Stimulated activated naive CD8-positive, alpha-beta T cell treated with anti-CD3 and anti-CD28 coated beads, Interleukin-15, Interleukin-2, amounts not matched to agents 100 ng/mL and 50 ng/mL, for 24 hours (primary cell): Measurements from ENCODE around the gene GPALPP1.
A peak's percentile ranks its signal among the peaks of the same experiment; 100 is the strongest.
"Not testable (repeated sequence)": the region's sequence is repeated elsewhere in the genome, so short reads cannot be mapped to it uniquely, and the experiment has no call there.

Source experiments
- H3K27ac Mint-ChIP-seq: one replicate; pipeline ENCODE4 v1.8.0; 2021; ENCODE audit warnings: mild to moderate bottlenecking, mixed read lengths
- H3K27me3 Mint-ChIP-seq: one replicate; pipeline ENCODE4 v1.8.0; 2021; ENCODE audit warnings: mixed read lengths
- H3K36me3 Mint-ChIP-seq: one replicate; pipeline ENCODE4 v1.8.0; 2021; ENCODE audit warnings: low read depth, mixed read lengths
- H3K4me1 Mint-ChIP-seq: one replicate; pipeline ENCODE4 v1.8.0; 2021; ENCODE audit warnings: low read depth, mixed read lengths
- H3K4me3 Mint-ChIP-seq: one replicate; pipeline ENCODE4 v1.8.0; 2021; ENCODE audit warnings: mild to moderate bottlenecking, mixed read lengths
- H3K9me3 Mint-ChIP-seq: one replicate; pipeline ENCODE4 v1.8.0; 2021; ENCODE audit warnings: mixed read lengths

GPALPP1 gene

GRCh38 chr13:44989071-44989889 is at the start of gene GPALPP1, which contains the start of gene NUFIP1:
GPALPP1 (plus strand) TSS chr13:44989538; CDS start chr13:44989655, 117 bp downstream.
NUFIP1 (minus strand) TSS chr13:44989471; CDS start chr13:44989436, 35 bp downstream.
- Mint-ChIP-seq H3K27ac (peak within 1 kb of the TSS; percentile 96), H3K36me3 (peaks cover 26% of the 10 kb centered on the region), H3K9me3 (no peaks in the 10 kb centered on the region), H3K4me1 (peaks cover 60% of the 10 kb centered on the region), H3K4me3 (peak within 1 kb of the TSS; percentile 94), H3K27me3 (no peaks in the 10 kb centered on the region)

GRCh38 chr13:44943411-44943810 is 45.9 kb upstream of the GPALPP1 start:
- not testable (repeated sequence) for H3K27ac Mint-ChIP-seq, H3K27me3 Mint-ChIP-seq, H3K4me3 Mint-ChIP-seq, H3K9me3 Mint-ChIP-seq, H3K4me1 Mint-ChIP-seq
- H3K36me3 Mint-ChIP-seq, result peaks cover 28% of the 10 kb centered on the region

DNA sequence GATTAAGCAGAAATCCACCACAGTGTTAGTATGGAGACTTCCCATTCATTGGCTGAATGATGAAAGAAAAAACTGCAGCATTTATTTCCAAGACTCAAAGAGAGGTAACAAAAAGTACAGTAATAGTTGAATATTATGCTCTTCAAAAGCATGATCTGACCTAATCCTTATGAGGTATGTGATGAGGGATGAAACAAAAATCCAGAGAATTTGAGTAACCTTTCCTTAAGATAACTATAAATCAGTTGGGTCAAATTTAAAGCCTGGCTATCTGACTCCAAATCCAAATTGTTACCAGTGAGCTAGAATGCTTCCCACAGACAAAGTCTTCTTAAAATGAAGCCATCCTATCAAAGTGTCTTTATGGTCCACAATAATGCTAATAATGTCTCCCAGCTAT is 38.2 kb upstream of the GPALPP1 start:
- H3K27ac Mint-ChIP-seq, result no peak overlapping the region
- no peaks in the 10 kb centered on the region for H3K27me3 Mint-ChIP-seq
- H3K9me3 Mint-ChIP-seq, result no peaks in the 10 kb centered on the region
- no peaks in the 10 kb centered on the region for H3K4me1 Mint-ChIP-seq
- no peak overlapping the region for H3K4me3 Mint-ChIP-seq
- peaks cover 46% of the 10 kb centered on the region for H3K36me3 Mint-ChIP-seq

- Mint-ChIP-seq H3K9me3 (no peaks in the 10 kb centered on the region), H3K27me3 (no peaks in the 10 kb centered on the region), H3K27ac (no peak overlapping the region), H3K4me3 (no peak overlapping the region), H3K4me1 (no peaks in the 10 kb centered on the region), H3K36me3 (peaks cover 42% of the 10 kb centered on the region)
Observed at GRCh38 chr13:44952671-44953070, 36.7 kb upstream of the GPALPP1 start.

DNA sequence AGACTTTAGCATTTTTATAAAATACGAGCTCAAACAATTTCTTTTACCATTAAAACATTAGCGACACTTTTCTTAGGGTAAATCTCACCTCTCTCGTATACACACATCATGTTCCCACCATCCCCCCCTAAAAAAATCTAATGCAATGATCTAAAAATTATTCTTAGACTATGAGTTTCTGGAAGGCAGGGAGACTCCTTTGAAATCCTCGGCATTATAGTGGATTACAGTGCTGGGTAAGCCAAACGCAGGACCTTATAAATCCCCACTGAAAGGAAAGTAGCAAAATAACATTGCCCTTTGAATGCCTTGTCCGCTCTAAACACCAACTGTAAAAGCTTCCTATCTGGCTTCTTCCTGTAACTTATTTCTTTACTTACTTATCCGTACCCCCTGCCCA is 35.1 kb upstream of the GPALPP1 start:
- Mint-ChIP-seq H3K4me3 (no peak overlapping the region), H3K27me3 (no peaks in the 10 kb centered on the region), H3K36me3 (peaks cover 42% of the 10 kb centered on the region), H3K27ac (no peak overlapping the region), H3K9me3 (no peaks in the 10 kb centered on the region), H3K4me1 (no peaks in the 10 kb centered on the region)

GRCh38 chr13:44955406-44955805 is 33.9 kb upstream of the GPALPP1 start:
- Mint-ChIP-seq H3K36me3 (peaks cover 39% of the 10 kb centered on the region), H3K27me3 (no peaks in the 10 kb centered on the region), H3K9me3 (no peaks in the 10 kb centered on the region), H3K4me1 (no peaks in the 10 kb centered on the region), H3K4me3 (no peak overlapping the region), H3K27ac (no peak overlapping the region)

DNA sequence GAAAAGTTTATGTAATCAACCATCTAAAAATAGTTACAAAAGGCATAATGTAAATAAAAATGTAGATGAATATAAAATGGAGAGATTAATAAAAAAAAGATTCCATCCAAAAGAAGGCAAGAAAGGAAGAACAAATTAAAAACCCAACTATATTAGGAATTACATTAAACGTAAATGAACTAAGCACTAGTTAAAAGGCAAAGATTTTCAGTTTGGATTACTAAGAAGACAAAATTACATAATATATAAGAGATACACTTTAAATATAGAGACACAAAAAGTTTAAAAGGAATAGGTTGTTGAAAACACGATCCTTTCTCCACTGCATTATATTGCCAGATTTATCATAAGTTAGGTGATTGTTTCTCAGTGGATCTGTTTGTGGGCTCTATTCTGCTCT is 27.3 kb upstream of the GPALPP1 start:
- H3K9me3 Mint-ChIP-seq, result peaks cover 15% of the 10 kb centered on the region
- peaks cover 67% of the 10 kb centered on the region for H3K36me3 Mint-ChIP-seq

DNA sequence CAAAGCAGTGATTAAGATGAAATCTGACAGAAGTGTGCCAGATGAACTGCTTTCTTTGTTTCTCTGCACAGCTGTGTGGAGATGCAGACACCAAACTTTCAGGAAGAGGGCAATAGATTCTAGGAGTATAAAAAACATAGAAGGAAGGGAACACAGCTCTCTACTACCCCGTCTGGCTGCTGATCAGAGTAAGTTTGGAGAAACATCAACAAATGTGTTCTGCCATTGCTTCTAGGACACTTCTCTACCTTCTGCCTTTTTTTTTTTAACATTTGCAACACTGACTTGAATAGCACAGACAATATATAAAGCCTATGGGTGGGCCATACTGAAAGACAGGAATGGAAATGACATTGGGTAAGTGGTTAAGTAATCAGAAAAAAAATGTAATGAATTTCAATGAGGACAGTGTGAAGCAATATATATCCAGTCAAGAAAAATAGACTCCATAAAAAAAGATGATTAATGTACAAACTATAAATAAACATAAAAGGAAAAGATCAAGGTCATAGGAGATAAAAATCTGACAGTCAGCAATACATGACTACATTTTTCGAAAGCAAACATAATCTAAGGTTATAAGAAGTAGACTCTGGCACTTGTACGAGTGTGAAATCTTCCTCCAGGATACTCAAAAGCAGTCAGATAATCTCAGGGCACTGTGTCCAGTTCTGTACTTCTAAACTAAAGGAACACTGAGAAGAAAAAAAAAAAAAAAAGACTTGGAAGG is 21.5 kb upstream of the GPALPP1 start:
- Mint-ChIP-seq H3K36me3 (peaks cover 40% of the 10 kb centered on the region), H3K4me1 (no peaks in the 10 kb centered on the region)

More for the DNA sequence above, 27.3 kb upstream of the GPALPP1 start:
- Mint-ChIP-seq H3K27ac (no peak overlapping the region), H3K27me3 (no peaks in the 10 kb centered on the region), H3K4me1 (no peaks in the 10 kb centered on the region), H3K4me3 (no peak overlapping the region)

GRCh38 chr13:44968434-44968815 is 20.9 kb upstream of the GPALPP1 start:
- Mint-ChIP-seq H3K4me1 (no peaks in the 10 kb centered on the region), H3K9me3 (no peaks in the 10 kb centered on the region), H3K27ac (no peak overlapping the region), H3K27me3 (no peaks in the 10 kb centered on the region), H3K36me3 (peaks cover 35% of the 10 kb centered on the region), H3K4me3 (no peak overlapping the region)

More for the DNA sequence above, 21.5 kb upstream of the GPALPP1 start:
- Mint-ChIP-seq H3K4me3 (no peak overlapping the region), H3K27ac (no peak overlapping the region), H3K9me3 (peaks cover 3% of the 10 kb centered on the region), H3K27me3 (no peaks in the 10 kb centered on the region)

DNA sequence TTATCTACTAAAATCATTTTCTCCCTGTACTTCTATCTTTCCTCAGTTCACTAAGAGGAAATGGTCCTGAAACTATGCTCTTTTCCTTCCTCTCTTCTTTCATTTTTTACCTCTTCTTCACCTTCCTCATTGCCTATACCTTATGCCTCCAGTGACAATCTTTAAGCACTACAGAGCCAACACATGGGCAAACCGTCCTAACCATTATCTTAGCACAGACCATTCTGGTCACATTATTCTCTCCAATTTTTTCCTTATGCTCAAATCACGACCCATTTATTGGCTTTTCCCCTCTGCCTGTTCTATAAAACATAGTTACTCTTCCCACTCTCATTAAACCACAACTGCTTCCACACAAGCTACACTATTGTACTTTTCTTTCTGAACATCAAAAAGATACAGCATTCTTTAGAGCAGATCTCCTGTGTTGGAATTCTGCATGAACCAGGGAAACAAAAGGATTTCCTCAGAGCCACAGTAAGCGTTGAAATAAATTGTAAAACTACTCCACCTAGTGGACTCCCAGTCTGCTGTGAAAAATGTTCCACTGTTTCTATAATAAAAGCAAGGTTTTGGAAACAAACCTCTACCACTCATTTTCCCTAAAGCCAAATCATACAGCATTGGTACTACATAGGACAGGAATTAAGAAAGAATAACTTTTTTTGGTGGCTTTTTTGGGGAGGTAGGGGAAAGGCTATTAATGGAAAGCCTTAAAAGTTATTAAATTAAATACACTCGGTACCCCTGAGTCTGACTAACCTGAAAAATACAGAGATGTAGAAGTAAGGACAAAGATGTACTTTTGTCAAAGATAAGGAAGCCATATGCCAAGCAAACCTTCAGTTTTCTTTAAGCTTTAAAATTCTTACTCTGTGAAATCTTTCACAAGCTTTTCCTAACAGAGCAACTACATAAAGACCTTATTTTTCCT is 19.5 kb upstream of the GPALPP1 start:
- no peak overlapping the region for H3K4me3 Mint-ChIP-seq
- no peaks in the 10 kb centered on the region for H3K27me3 Mint-ChIP-seq
- H3K36me3 Mint-ChIP-seq, result peaks cover 21% of the 10 kb centered on the region
- no peaks in the 10 kb centered on the region for H3K9me3 Mint-ChIP-seq
- H3K4me1 Mint-ChIP-seq, result no peaks in the 10 kb centered on the region
- H3K27ac Mint-ChIP-seq, result no peak overlapping the region

GRCh38 chr13:44971656-44972595 is 17.4 kb upstream of the GPALPP1 start:
- Mint-ChIP-seq H3K4me3 (no peak overlapping the region), H3K36me3 (peaks cover 16% of the 10 kb centered on the region), H3K27me3 (no peaks in the 10 kb centered on the region), H3K27ac (no peak overlapping the region), H3K9me3 (no peaks in the 10 kb centered on the region), H3K4me1 (no peaks in the 10 kb centered on the region)

- Mint-ChIP-seq H3K27ac (no peak overlapping the region), H3K27me3 (no peaks in the 10 kb centered on the region), H3K9me3 (no peaks in the 10 kb centered on the region), H3K36me3 (peaks cover 17% of the 10 kb centered on the region), H3K4me3 (no peak overlapping the region), H3K4me1 (no peaks in the 10 kb centered on the region)
Observed at GRCh38 chr13:44972956-44973581, 16.3 kb upstream of the GPALPP1 start.

- Mint-ChIP-seq H3K4me1 (no peaks in the 10 kb centered on the region), H3K36me3 (peaks cover 26% of the 10 kb centered on the region), H3K4me3 (no peak overlapping the region), H3K27me3 (no peaks in the 10 kb centered on the region), H3K9me3 (no peaks in the 10 kb centered on the region), H3K27ac (no peak overlapping the region)
Observed at GRCh38 chr13:44974056-44974793, 15.1 kb upstream of the GPALPP1 start.
